HCT116 (cell line): ENCODE data around the gene ITGAD.

Experiments
- EGR1 ChIP-seq: IDR thresholded peaks from 2 replicates; pipeline ENCODE4 v1.6.1; 2012; ENCODE audit warnings: low read depth
- EZH2 ChIP-seq: fragments of 200-600 bp; sonication (generic); IDR thresholded peaks from 2 replicates; pipeline ENCODE4 v1.6.1; 2017; ENCODE audit warnings: antibody characterized with exemption, mixed run types
- JUND ChIP-seq: IDR thresholded peaks from 2 replicates; pipeline ENCODE4 v1.6.1; 2012
- POLR2A ChIP-seq: IDR thresholded peaks from 2 replicates; pipeline ENCODE4 v1.7.0; 2011; ENCODE audit warnings: borderline replicate concordance; ENCODE audit not compliant: insufficient read depth, insufficient read length; ENCODE audit errors: extremely low read depth
- POLR2AphosphoS5 ChIP-seq: IDR thresholded peaks from 2 replicates; pipeline ENCODE4 v1.6.1; 2011; ENCODE audit warnings: mild to moderate bottlenecking, low read depth, low read length, moderate library complexity
- SP1 ChIP-seq: IDR thresholded peaks from 2 replicates; pipeline ENCODE4 v1.6.1; 2012; ENCODE audit warnings: low read depth
- SRF ChIP-seq: IDR thresholded peaks from 2 replicates; pipeline ENCODE4 v1.6.1; 2012; ENCODE audit warnings: low read depth
- TF ChIP-seq, protein P1 (sequence below): IDR thresholded peaks from 2 replicates; pipeline ENCODE4 v1.6.1; 2012
- TF ChIP-seq, protein P2 (sequence below), 3 experiments: fragments of 200-600 bp in 1 of 3; sonication (generic) in 1 of 3; IDR thresholded peaks in 2 of 3; conservative IDR thresholded peaks in 1 of 3; 2 replicates each; pipeline ENCODE4 v1.5.1; 2012 to 2017; ENCODE audit warnings: low read depth in 2 of 3, low read length in 2 of 3, antibody characterized with exemption in 1 of 3, borderline replicate concordance in 1 of 3, control low read depth in 1 of 3, mild to moderate bottlenecking in 1 of 3, mixed read lengths in 1 of 3, mixed run types in 1 of 3, moderate library complexity in 1 of 3; ENCODE audit not compliant: insufficient read depth in 1 of 3

DNA sequence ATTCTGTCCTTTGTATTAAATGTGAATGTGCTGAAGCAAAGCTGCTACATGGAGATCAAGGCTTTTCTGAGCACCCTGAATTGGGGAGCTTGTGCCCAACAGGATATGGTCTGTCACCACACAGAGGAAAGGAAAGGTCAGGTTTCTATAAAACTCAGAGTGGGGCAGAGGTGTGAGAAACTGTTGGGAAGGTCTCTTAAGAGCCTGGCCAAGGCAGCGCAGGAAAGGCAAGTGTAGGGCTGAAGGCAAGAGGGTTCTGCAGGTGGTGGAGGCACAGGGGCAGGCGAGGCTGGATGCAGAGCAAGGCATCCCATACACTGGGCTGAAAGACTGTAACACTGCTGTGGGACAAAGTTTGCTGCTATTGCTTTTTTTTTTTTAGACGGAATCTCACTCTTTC is 26.9 kb downstream of the ITGAD start:
- TF ChIP-seq EZH2, result no peak
- no peak for TF ChIP-seq EGR1
- TF ChIP-seq, protein P1, sequence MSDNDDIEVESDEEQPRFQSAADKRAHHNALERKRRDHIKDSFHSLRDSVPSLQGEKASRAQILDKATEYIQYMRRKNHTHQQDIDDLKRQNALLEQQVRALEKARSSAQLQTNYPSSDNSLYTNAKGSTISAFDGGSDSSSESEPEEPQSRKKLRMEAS, result no peak
- TF ChIP-seq, protein P2, sequence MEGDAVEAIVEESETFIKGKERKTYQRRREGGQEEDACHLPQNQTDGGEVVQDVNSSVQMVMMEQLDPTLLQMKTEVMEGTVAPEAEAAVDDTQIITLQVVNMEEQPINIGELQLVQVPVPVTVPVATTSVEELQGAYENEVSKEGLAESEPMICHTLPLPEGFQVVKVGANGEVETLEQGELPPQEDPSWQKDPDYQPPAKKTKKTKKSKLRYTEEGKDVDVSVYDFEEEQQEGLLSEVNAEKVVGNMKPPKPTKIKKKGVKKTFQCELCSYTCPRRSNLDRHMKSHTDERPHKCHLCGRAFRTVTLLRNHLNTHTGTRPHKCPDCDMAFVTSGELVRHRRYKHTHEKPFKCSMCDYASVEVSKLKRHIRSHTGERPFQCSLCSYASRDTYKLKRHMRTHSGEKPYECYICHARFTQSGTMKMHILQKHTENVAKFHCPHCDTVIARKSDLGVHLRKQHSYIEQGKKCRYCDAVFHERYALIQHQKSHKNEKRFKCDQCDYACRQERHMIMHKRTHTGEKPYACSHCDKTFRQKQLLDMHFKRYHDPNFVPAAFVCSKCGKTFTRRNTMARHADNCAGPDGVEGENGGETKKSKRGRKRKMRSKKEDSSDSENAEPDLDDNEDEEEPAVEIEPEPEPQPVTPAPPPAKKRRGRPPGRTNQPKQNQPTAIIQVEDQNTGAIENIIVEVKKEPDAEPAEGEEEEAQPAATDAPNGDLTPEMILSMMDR (IDR thresholded peaks at IDR 0.05 in 2 of 3, conservative IDR thresholded peaks at IDR 0.05 in 1 of 3; ENCODE audit: borderline replicate concordance in 1 of 3, insufficient read depth in 1 of 3, low read depth in 2 of 3, low read length in 2 of 3), result no peak
- no peak for TF ChIP-seq JUND
- TF ChIP-seq POLR2A, result no peak
- TF ChIP-seq POLR2AphosphoS5, result no peak
- no peak for TF ChIP-seq SRF
- TF ChIP-seq SP1, result no peak
